Endodermal cell (in vitro differentiated cells): Measurements from ENCODE around the gene HIP1. TPM values are rescaled to one million over a fixed set of nuclear protein-coding genes. Genes with fewer than 3 reads are reported as not detected.

ENCODE experiments used
- DNase-seq: peaks from one replicate; pipeline ENCODE4 v3.0.0-alpha.2; 2017
- H3K27ac ChIP-seq: 2 replicates; pipeline ENCODE4 v1.5.1; 2013; ENCODE audit warnings: mild to moderate bottlenecking, low read depth, low read length, moderate library complexity
- H3K27me3 ChIP-seq: 2 replicates; pipeline ENCODE4 v1.6.1; 2013; ENCODE audit warnings: mild to moderate bottlenecking, low read length, moderate library complexity; ENCODE audit not compliant: insufficient read depth, control insufficient read depth, poor library complexity, severe bottlenecking
- H3K36me3 ChIP-seq: 2 replicates; pipeline ENCODE4 v1.7.0; 2013; ENCODE audit warnings: mild to moderate bottlenecking, low read length, moderate library complexity; ENCODE audit not compliant: control insufficient read depth, insufficient read depth
- H3K4me1 ChIP-seq: one replicate; pipeline ENCODE4 v1.7.0; 2013; ENCODE audit warnings: low read length; ENCODE audit not compliant: control insufficient read depth, insufficient read depth
- H3K4me3 ChIP-seq: 2 replicates; pipeline ENCODE4 v1.5.1; 2013; ENCODE audit warnings: mild to moderate bottlenecking, low read length, moderate library complexity
- H3K9ac ChIP-seq: 2 replicates; pipeline ENCODE4 v1.6.1; 2013; ENCODE audit warnings: mild to moderate bottlenecking, low read length, moderate library complexity; ENCODE audit not compliant: poor library complexity, severe bottlenecking; ENCODE audit errors: extremely low read depth
- H3K9me3 ChIP-seq: 2 replicates; pipeline ENCODE4 v1.6.1; 2013; ENCODE audit warnings: mild to moderate bottlenecking, low read length, moderate library complexity; ENCODE audit not compliant: control insufficient read depth
- H3K27ac Mint-ChIP-seq: 2 replicates; pipeline ENCODE4 v1.8.0; 2020; ENCODE audit warnings: mixed read lengths
- H3K27me3 Mint-ChIP-seq: 2 replicates; pipeline ENCODE4 v1.8.0; 2021; ENCODE audit warnings: mild to moderate bottlenecking, mixed read lengths; ENCODE audit not compliant: insufficient read depth
- H3K36me3 Mint-ChIP-seq: 2 replicates; pipeline ENCODE4 v1.8.0; 2020; ENCODE audit warnings: low read depth, mixed read lengths
- H3K4me1 Mint-ChIP-seq: 2 replicates; pipeline ENCODE4 v1.8.0; 2020; ENCODE audit warnings: mixed read lengths
- H3K4me3 Mint-ChIP-seq: 2 replicates; pipeline ENCODE4 v1.8.0; 2020; ENCODE audit warnings: mild to moderate bottlenecking, moderate library complexity, mixed read lengths
- H3K9me3 Mint-ChIP-seq: 2 replicates; pipeline ENCODE4 v1.8.0; 2020; ENCODE audit warnings: mild to moderate bottlenecking, mixed read lengths
- CTCF ChIP-seq: fragments of 200-600 bp; sonication (generic); conservative IDR thresholded peaks from 2 replicates; pipeline ENCODE4 v1.5.0; 2021; ENCODE audit warnings: antibody characterized with exemption, mild to moderate bottlenecking
- WGBS, 2 experiments: methylation state at CpG; one replicate each; pipeline versions ENCODE4 v1.1.5 to v1.1.7; 2013; ENCODE audit warnings: missing lambda C conversion rate in 2 of 2, mixed read lengths in 1 of 2; ENCODE audit not compliant: insufficient coverage in 1 of 2, insufficient read length in 1 of 2; 5-methylcytosine and 5-hydroxymethylcytosine counted together
- total RNA-seq, 2 donors: library from RNA; stranded (reverse); fragmentation: NEBNext Ultra II Directional in 1 of 2; extraction: Animal tissue kit (Norgen Biotek cat#: 25700) in 1 of 2; gene quantifications; 2 replicates in 1 of 2; 3 replicates in 1 of 2; pipeline ENCODE4 v1.2.1, GENCODE V29; 2021

HIP1 gene
- total RNA-seq, 2 donors from 2014 or later = 64.7 to 70.0 TPM

- Histone ChIP-seq H3K27me3 (no peaks in the 10 kb centered on the region), H3K36me3 (peaks cover 56% of the 10 kb centered on the region), H3K4me3 (no peak overlapping the region), H3K9ac (no peak overlapping the region), H3K27ac (no peak overlapping the region), H3K4me1 (no peaks in the 10 kb centered on the region), H3K9me3 (peaks cover 8% of the 10 kb centered on the region)
- H3K27me3 Mint-ChIP-seq = no peaks in the 10 kb centered on the region
- peaks cover 3% of the 10 kb centered on the region for H3K4me1 Mint-ChIP-seq
- no peak overlapping the region for H3K27ac Mint-ChIP-seq
- 94% methylated on average over 5 of the region's 5 CpGs for WGBS, 2 experiments
- no peak overlapping the region for H3K4me3 Mint-ChIP-seq
- no peak for DNase-seq
- peaks cover 74% of the 10 kb centered on the region for H3K36me3 Mint-ChIP-seq
- no peak for TF ChIP-seq CTCF
- H3K9me3 Mint-ChIP-seq = peaks cover 2% of the 10 kb centered on the region
Measured at GRCh38 chr7:75591467-75592255, 147.1 kb downstream of the HIP1 start.

- Mint-ChIP-seq H3K27me3 (no peaks in the 10 kb centered on the region), H3K27ac (no peak overlapping the region), H3K4me3 (no peak overlapping the region), H3K4me1 (peaks cover 3% of the 10 kb centered on the region), H3K36me3 (peaks cover 80% of the 10 kb centered on the region), H3K9me3 (peaks cover 2% of the 10 kb centered on the region)
- DNase-seq = no peak
- TF ChIP-seq CTCF = no peak
- Histone ChIP-seq H3K36me3 (peaks cover 59% of the 10 kb centered on the region), H3K4me3 (no peak overlapping the region), H3K4me1 (no peaks in the 10 kb centered on the region), H3K27ac (no peak overlapping the region), H3K9me3 (peaks cover 8% of the 10 kb centered on the region), H3K9ac (no peak overlapping the region), H3K27me3 (no peaks in the 10 kb centered on the region)
- WGBS, 2 experiments = 91 to 98% methylated on average over 1 of the region's 2 CpGs
Measured at GRCh38 chr7:75590373-75591005, 148.3 kb downstream of the HIP1 start.

DNA sequence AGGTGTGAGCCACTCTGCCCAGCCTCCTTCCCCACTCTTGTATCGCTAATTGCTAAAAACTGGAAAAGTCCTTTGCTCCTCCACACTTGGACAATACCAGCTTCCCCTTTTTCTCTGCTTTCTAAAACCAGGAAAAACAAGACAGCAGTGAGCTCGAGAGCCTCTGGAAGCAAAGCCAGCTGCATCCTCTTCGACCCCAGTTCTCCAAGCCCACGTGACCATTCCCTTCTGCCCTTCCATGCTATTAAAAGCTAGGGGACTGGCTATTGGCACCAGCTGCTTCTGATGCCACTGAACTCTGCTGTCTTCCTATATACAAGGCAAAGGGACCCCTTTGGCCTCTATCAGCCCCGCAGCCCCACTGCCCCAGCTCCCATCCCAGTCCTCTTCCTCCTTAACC, 154.4 kb downstream of the HIP1 start:
- Histone ChIP-seq H3K4me1 (no peaks in the 10 kb centered on the region), H3K27me3 (no peaks in the 10 kb centered on the region), H3K9ac (no peak overlapping the region), H3K9me3 (no peaks in the 10 kb centered on the region), H3K27ac (no peak overlapping the region), H3K4me3 (no peak overlapping the region), H3K36me3 (peaks cover 81% of the 10 kb centered on the region)
- Mint-ChIP-seq H3K9me3 (no peaks in the 10 kb centered on the region), H3K4me3 (no peak overlapping the region), H3K4me1 (no peaks in the 10 kb centered on the region), H3K27ac (no peak overlapping the region), H3K36me3 (peaks cover 92% of the 10 kb centered on the region), H3K27me3 (no peaks in the 10 kb centered on the region)
- no peak for TF ChIP-seq CTCF
- DNase-seq = no peak
- WGBS, 2 experiments = 84 to 94% methylated on average over 5 of the region's 5 CpGs
